HL-60 (cell line): Measurements from ENCODE around the gene TACR2.

Experiments
- DNase-seq, 2 experiments: peaks; one replicate each; pipeline ENCODE4 v3.0.0-alpha.2; 2010 to 2020; ENCODE audit warnings: low read depth in 1 of 2, low spot score in 1 of 2
- H3K27ac ChIP-seq: fragments of 250-450 bp; sonication (Bioruptor Pico); replicated peaks from 2 replicates; pipeline ENCODE4 v1.5.1; 2020; ENCODE audit warnings: mild to moderate bottlenecking, moderate library complexity
- H3K27me3 ChIP-seq: fragments of 250-450 bp; sonication (Bioruptor Pico); 2 replicates; pipeline ENCODE4 v1.5.1; 2021; ENCODE audit warnings: mild to moderate bottlenecking, moderate library complexity; ENCODE audit not compliant: insufficient read depth, poor library complexity, severe bottlenecking
- H3K4me3 ChIP-seq: replicated peaks from 2 replicates; pipeline ENCODE4 v1.5.1; 2011; ENCODE audit warnings: mild to moderate bottlenecking, control low read depth, low read length; ENCODE audit not compliant: insufficient read depth
- CTCF ChIP-seq: IDR thresholded peaks from one replicate; pipeline ENCODE4 v1.5.1; 2011; ENCODE audit warnings: low read length, control low read depth, inconsistent platforms; ENCODE audit not compliant: insufficient read depth
- GABPA ChIP-seq: IDR thresholded peaks from 2 replicates; pipeline ENCODE4 v1.6.1; 2012; ENCODE audit warnings: low read depth
- POLR2AphosphoS5 ChIP-seq: IDR thresholded peaks from 2 replicates; pipeline ENCODE4 v1.6.1; 2012; ENCODE audit warnings: low read depth
- REST ChIP-seq: IDR thresholded peaks from 2 replicates; pipeline ENCODE4 v1.6.1; 2012; ENCODE audit warnings: low read depth; ENCODE audit not compliant: insufficient replicate concordance
- SPI1 ChIP-seq: IDR thresholded peaks from 2 replicates; pipeline ENCODE4 v1.6.1; 2012; ENCODE audit warnings: low read depth, mild to moderate bottlenecking, borderline replicate concordance

TACR2 gene

GRCh38 chr10:69464801-69465401 lies 48.2 kb upstream of the TACR2 start:
- Histone ChIP-seq H3K27ac (peak overlapping the region; percentile 62), H3K27me3 (no peaks in the 10 kb centered on the region), H3K4me3 (no peak overlapping the region)
- no peak for TF ChIP-seq GABPA
- no peak for DNase-seq

- TF ChIP-seq POLR2AphosphoS5 = no peak
- no peak for TF ChIP-seq SPI1
- no peak for TF ChIP-seq CTCF
- no peak for TF ChIP-seq REST
- no peak for TF ChIP-seq GABPA
Observed at GRCh38 chr10:69464401-69464800, 47.7 kb upstream of the TACR2 start.

GRCh38 chr10:69463886-69464285 lies 47.2 kb upstream of the TACR2 start:
- TF ChIP-seq POLR2AphosphoS5 = no peak
- no peak for TF ChIP-seq GABPA
- no peak for TF ChIP-seq SPI1
- no peak for TF ChIP-seq CTCF
- no peak for TF ChIP-seq REST

More at GRCh38 chr10:69464401-69464800, 47.7 kb upstream of the TACR2 start:
- Histone ChIP-seq H3K27ac (peak overlapping the region; percentile 62), H3K4me3 (no peak overlapping the region), H3K27me3 (no peaks in the 10 kb centered on the region)
- DNase-seq = no peak

GRCh38 chr10:69461243-69462025 lies 44.7 kb upstream of the TACR2 start:
- Histone ChIP-seq H3K27ac (no peak overlapping the region), H3K4me3 (no peak overlapping the region), H3K27me3 (no peaks in the 10 kb centered on the region)
- no peak for TF ChIP-seq GABPA
- TF ChIP-seq SPI1 = no peak
- TF ChIP-seq POLR2AphosphoS5 = no peak
- TF ChIP-seq REST = no peak
- TF ChIP-seq CTCF = no peak
- no peak for DNase-seq

More at GRCh38 chr10:69463886-69464285, 47.2 kb upstream of the TACR2 start:
- Histone ChIP-seq H3K27ac (no peak overlapping the region), H3K27me3 (no peaks in the 10 kb centered on the region), H3K4me3 (no peak overlapping the region)
- no peak for DNase-seq
